Fibroblast of lung (primary cell): ENCODE results near the gene HNRNPL.

Experiments used
- EZH2 ChIP-seq: IDR thresholded peaks from 2 replicates; pipeline ENCODE4 v1.5.1; 2012; ENCODE audit warnings: low read length, control low read depth, mild to moderate bottlenecking; ENCODE audit errors: missing control alignments
- TF ChIP-seq, protein P1 (sequence below), 2 donors: IDR thresholded peaks in 1 of 2; conservative IDR thresholded peaks in 1 of 2; 1 replicate in 1 of 2; 2 replicates in 1 of 2; pipeline ENCODE4 v1.5.1; 2011 to 2012; ENCODE audit warnings: low read length in 2 of 2, control low read depth in 1 of 2, inconsistent platforms in 1 of 2, low read depth in 1 of 2, mild to moderate bottlenecking in 1 of 2

DNA sequence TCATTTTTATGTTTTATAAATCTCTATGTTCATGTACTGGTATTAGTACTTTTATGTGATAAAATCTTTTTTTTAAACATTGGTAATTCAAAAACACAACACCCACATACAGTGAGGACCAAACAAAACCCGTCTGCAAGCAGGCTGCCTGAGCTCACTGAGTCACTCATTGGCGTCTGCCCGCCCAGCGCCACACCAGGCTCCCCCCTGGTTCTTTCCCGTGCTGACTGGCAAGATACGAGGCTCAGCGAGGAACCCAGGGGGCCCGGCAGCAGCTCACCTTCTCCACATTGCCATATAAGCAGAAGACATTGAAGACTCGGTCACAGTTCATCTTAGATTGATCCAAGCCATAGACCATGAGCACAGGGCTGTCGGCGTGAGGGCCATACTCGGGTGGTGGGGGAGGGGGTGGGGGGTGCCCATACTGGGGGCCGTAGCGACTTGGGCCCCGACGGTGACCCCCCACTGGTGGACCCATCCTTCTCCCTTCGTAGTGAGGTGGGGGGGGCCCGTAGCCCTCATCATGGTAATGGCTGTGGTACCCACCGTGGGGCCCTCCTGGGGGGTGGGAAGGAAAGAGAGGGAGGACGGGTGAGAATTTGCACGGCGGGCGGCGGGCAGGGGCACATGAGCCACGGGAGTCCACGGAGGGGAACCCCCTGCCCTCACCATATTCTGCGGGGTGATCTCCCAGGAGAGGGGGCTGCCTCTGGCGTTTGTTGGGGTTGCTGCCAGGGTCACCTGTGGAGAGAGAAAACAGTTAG is 9.8 kb downstream of the HNRNPL start:
- no peak for TF ChIP-seq EZH2
- TF ChIP-seq, protein P1, sequence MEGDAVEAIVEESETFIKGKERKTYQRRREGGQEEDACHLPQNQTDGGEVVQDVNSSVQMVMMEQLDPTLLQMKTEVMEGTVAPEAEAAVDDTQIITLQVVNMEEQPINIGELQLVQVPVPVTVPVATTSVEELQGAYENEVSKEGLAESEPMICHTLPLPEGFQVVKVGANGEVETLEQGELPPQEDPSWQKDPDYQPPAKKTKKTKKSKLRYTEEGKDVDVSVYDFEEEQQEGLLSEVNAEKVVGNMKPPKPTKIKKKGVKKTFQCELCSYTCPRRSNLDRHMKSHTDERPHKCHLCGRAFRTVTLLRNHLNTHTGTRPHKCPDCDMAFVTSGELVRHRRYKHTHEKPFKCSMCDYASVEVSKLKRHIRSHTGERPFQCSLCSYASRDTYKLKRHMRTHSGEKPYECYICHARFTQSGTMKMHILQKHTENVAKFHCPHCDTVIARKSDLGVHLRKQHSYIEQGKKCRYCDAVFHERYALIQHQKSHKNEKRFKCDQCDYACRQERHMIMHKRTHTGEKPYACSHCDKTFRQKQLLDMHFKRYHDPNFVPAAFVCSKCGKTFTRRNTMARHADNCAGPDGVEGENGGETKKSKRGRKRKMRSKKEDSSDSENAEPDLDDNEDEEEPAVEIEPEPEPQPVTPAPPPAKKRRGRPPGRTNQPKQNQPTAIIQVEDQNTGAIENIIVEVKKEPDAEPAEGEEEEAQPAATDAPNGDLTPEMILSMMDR (conservative IDR thresholded peaks at IDR 0.05 in 1 of 2, IDR thresholded peaks at IDR 0.05 in 1 of 2; ENCODE audit: low read depth in 1 of 2, low read length in 2 of 2): no peak
